GM18511 (cell line): ENCODE measurements around the gene CCDC40.

Source experiments
- ATAC-seq: cut with Tn5 transposase; IDR thresholded peaks from one replicate; pipeline ENCODE4 v1.9.1; 2021; ENCODE audit warnings: mild to moderate bottlenecking, moderate library complexity; ENCODE audit not compliant: unreplicated experiment

CCDC40 gene

GRCh38 chr17:80111702-80112470 lies 75.4 kb downstream of the CCDC40 start:
- ATAC-seq, result no peak

- ATAC-seq, result no peak
Measured at GRCh38 chr17:80112471-80113032, 76.1 kb downstream of the CCDC40 start.

GRCh38 chr17:80113033-80113484 lies 76.6 kb downstream of the CCDC40 start:
- no peak for ATAC-seq

- ATAC-seq, result no peak
Measured at GRCh38 chr17:80114758-80115157, 78.3 kb downstream of the CCDC40 start.

GRCh38 chr17:80115159-80115558 lies 78.7 kb downstream of the CCDC40 start:
- no peak for ATAC-seq

- ATAC-seq, result no peak
Measured at GRCh38 chr17:80116276-80116920, 80.0 kb downstream of the CCDC40 start.

- ATAC-seq, result no peak
Measured at GRCh38 chr17:80116921-80117380, 80.5 kb downstream of the CCDC40 start.

- no peak for ATAC-seq
Measured at GRCh38 chr17:80117491-80118401, 81.3 kb downstream of the CCDC40 start.

GRCh38 chr17:80118601-80119270 lies 82.3 kb downstream of the CCDC40 start:
- ATAC-seq, result no peak

GRCh38 chr17:80119271-80119791 lies 82.9 kb downstream of the CCDC40 start:
- ATAC-seq, result no peak

GRCh38 chr17:80119839-80120238 lies 83.4 kb downstream of the CCDC40 start:
- ATAC-seq, result no peak

- ATAC-seq, result no peak
Measured at GRCh38 chr17:80122026-80122575, 85.7 kb downstream of the CCDC40 start.

- ATAC-seq, result no peak
Measured at GRCh38 chr17:80122926-80123505, 86.6 kb downstream of the CCDC40 start.

- no peak for ATAC-seq
Measured at GRCh38 chr17:80123791-80124190, 87.3 kb downstream of the CCDC40 start.

GRCh38 chr17:80124351-80124981 lies 88.0 kb downstream of the CCDC40 start:
- ATAC-seq, result no peak

GRCh38 chr17:80125656-80126448 lies 89.4 kb downstream of the CCDC40 start:
- ATAC-seq, result no peak

GRCh38 chr17:80126449-80126715 lies 89.9 kb downstream of the CCDC40 start:
- no peak for ATAC-seq

GRCh38 chr17:80129006-80129565 lies 92.6 kb downstream of the CCDC40 start:
- ATAC-seq, result no peak
